ENCODE data around the gene BBX. TPM values are rescaled to one million over a fixed set of nuclear protein-coding genes. Genes with fewer than 3 reads are reported as not detected.
A peak's percentile ranks its signal among the peaks of the same experiment; 100 is the strongest.

Gene BBX
- total and polyA plus RNA-seq, 2 of the 4 experiments (the other 2 are of a cell fraction) = 13.6 to 107 TPM

- Histone ChIP-seq H4K8ac (ENCODE audit: low read depth in 2 of 2, low read length in 2 of 2) (peak overlapping the region in 1 of 2 experiments; percentile 46; a peak in 2 of 4 replicates), H3K4ac (ENCODE audit: low read depth, low read length) (no peak overlapping the region; the same call in 1 of the 2 replicates), H3K27me3 (ENCODE audit: control insufficient read depth, insufficient read depth, low read length) (no peaks in the 10 kb centered on the region), H2BK120ac (ENCODE audit: low read depth, low read length) (peak overlapping the region; percentile 49; the same call in 1 of the 2 replicates), H2BK20ac (ENCODE audit: low read depth, low read length) (no peak overlapping the region), H3K18ac (ENCODE audit: low read depth, low read length) (no peak overlapping the region), H4K5ac (ENCODE audit: low read depth, low read length) (no peak overlapping the region), H3K9me1 (ENCODE audit: insufficient read depth, low read length) (no peaks in the 10 kb centered on the region), H3K4me3 (ENCODE audit: insufficient read depth, low read depth, low read length) (no peak overlapping the region), H3K23ac (ENCODE audit: low read depth, low read length) (no peak overlapping the region), H3K9me3 (ENCODE audit: control insufficient read depth, insufficient read depth, low read length) (no peaks in the 10 kb centered on the region), H3K9ac (ENCODE audit: low read depth, low read length) (no peak overlapping the region), H3K14ac (replicated peaks; ENCODE audit: low read depth, low read length) (0 out of 2 replicates have a peak overlapping the region, but pooled peaks have one; percentile 22), H2AK5ac (ENCODE audit: low read depth, low read length) (no peak overlapping the region), H3K4me2 (ENCODE audit: low read depth, low read length) (peak overlapping the region; percentile 44), H3K4me1 (ENCODE audit: control insufficient read depth, insufficient read depth, low read length) (peaks cover 12% of the 10 kb centered on the region), H3K56ac (ENCODE audit: extremely low read depth, insufficient read depth, low read length) (no peak overlapping the region), H2BK5ac (ENCODE audit: low read depth, low read length, poor library complexity, severe bottlenecking) (peak overlapping the region; percentile 51), H2AFZ (replicated peaks; ENCODE audit: low read length, poor library complexity) (no peak overlapping the region), H4K91ac (ENCODE audit: insufficient read depth, low read depth, low read length) (no peak overlapping the region), H3K27ac (ENCODE audit: insufficient read depth, low read length) (no peak overlapping the region; the same call in 1 of the 2 replicates), H4K20me1 (ENCODE audit: insufficient read depth, low read length) (no peaks in the 10 kb centered on the region), H3K79me1 (ENCODE audit: low read depth in 1 of 2, low read length in 2 of 2) (no peaks in the 10 kb centered on the region), H2BK15ac (ENCODE audit: low read depth, low read length) (no peak overlapping the region), H3K36me3 (ENCODE audit: control insufficient read depth, insufficient read depth, low read length) (0 out of 2 replicates have a peak, but pooled peaks cover 3% of the 10 kb centered on the region), H2AK9ac (replicated peaks; ENCODE audit: low read depth, low read length, poor library complexity) (no peak overlapping the region)
- BruUV-seq (replicated peaks) = no TSS peak
- peak; percentile 79 for ATAC-seq (ENCODE audit: low read depth)
- peak; percentile 53 for DNase-seq
- in situ Hi-C loops (cut with MboI; ENCODE audit: low sequenced_read_pairs) = no loop called here
- ChIA-PET POLR2A (ENCODE audit: unreplicated experiment) (no interaction called here), CTCF (no interaction called here)
- WGBS, 2 experiments (ENCODE audit: extremely low coverage in 2 of 2, insufficient read length in 1 of 2) = 0% methylated on average over 1 of the region's 1 CpG; no CpG with 5 or more reads in 1 of the 2 experiments
- intact Hi-C loops (cut with micrococcal nuclease) = no loop called here
- dilution Hi-C loops (cut with HindIII; ENCODE audit: low sequenced_read_pairs, unreplicated experiment) = no loop called here
- no peak for TF ChIP-seq MAFK (IDR thresholded peaks at IDR 0.05; ENCODE audit: low read depth, low read length)
- TF ChIP-seq RCOR1 (IDR thresholded peaks at IDR 0.05; ENCODE audit: insufficient replicate concordance, low read length) = no peak
- TF ChIP-seq ELK1 (IDR thresholded peaks at IDR 0.05; ENCODE audit: borderline replicate concordance, low read depth, low read length) = no peak
- no peak for TF ChIP-seq NFE2L2 (IDR thresholded peaks at IDR 0.05; ENCODE audit: low read depth, low read length)
- no peak for TF ChIP-seq CTCF (conservative IDR thresholded peaks at IDR 0.05; ENCODE audit: low read depth, low read length)
- no peak for TF ChIP-seq POLR2A (IDR thresholded peaks at IDR 0.05; ENCODE audit: low read depth, low read length)
- TF ChIP-seq BHLHE40 (IDR thresholded peaks at IDR 0.05; ENCODE audit: low read depth, low read length) = no peak
- TF ChIP-seq RFX5 (IDR thresholded peaks at IDR 0.05; ENCODE audit: low read depth, low read length) = no peak
- TF ChIP-seq USF2 (IDR thresholded peaks at IDR 0.05; ENCODE audit: low read depth, low read length) = no peak
- no peak for TF ChIP-seq MAZ (IDR thresholded peaks at IDR 0.05; ENCODE audit: borderline replicate concordance, low read depth, low read length)
- TF ChIP-seq RAD21 (IDR thresholded peaks at IDR 0.05; ENCODE audit: low read length) = no peak
- TF ChIP-seq FOS (IDR thresholded peaks at IDR 0.05; ENCODE audit: low read depth, low read length) = no peak
- no peak for TF ChIP-seq SMC3 (IDR thresholded peaks at IDR 0.05; ENCODE audit: low read depth, low read length)
- no peak for TF ChIP-seq CEBPB (IDR thresholded peaks at IDR 0.05; ENCODE audit: low read depth, low read length)
- TF ChIP-seq MXI1 (IDR thresholded peaks at IDR 0.05; ENCODE audit: borderline replicate concordance, low read depth, low read length) = no peak
- no peak for TF ChIP-seq CHD1 (IDR thresholded peaks at IDR 0.05; ENCODE audit: low read depth, low read length)
Measured at GRCh38 chr3:107813026-107813425, 290.3 kb downstream of the BBX start.

All from IMR-90 (cell line).